ENCODE data around the gene KLB.
A peak's percentile ranks its signal among the peaks of the same experiment; 100 is the strongest.

Gene KLB

DNA sequence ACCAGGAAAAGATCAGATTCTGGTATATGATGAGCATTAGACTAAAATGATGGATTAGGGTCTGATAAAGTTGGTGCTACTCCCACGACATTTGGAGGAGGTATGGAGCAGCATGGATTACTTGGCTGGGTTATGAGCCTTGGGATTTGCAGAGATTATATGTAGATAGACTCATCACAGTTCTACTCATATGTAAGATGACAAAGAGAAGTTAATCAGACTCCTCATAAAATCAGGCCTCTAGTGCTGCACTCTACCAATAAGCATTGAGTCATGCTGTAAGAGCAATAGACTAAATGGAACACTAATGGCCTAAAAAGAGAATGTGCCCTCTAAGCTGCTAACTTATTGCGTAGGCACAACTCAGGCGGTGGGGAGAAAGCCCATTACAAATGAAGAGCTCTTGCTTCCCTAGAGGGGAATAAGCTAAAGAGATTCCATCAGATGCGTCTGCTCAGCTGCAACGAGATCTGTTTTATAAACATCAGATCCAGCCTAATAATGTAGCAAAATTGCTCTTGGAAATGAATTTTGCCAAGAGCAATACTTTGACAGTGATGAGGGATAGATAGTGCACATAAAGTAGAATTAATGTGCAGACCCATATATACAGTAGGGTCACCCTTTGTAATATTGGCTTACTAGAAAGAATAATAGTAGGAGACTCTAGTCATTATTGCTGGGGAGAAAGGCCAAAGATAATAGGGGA lies 69.6 kb downstream of the KLB start:
- no peaks in the 10 kb centered on the region for H3K27me3 ChIP-seq (ENCODE audit: insufficient read depth, poor library complexity, severe bottlenecking)
- no peak overlapping the region for H3K27ac ChIP-seq (replicated peaks)
- DNase-seq (ENCODE audit: low read depth in 1 of 2, low spot score in 1 of 2) = no peak

DNA sequence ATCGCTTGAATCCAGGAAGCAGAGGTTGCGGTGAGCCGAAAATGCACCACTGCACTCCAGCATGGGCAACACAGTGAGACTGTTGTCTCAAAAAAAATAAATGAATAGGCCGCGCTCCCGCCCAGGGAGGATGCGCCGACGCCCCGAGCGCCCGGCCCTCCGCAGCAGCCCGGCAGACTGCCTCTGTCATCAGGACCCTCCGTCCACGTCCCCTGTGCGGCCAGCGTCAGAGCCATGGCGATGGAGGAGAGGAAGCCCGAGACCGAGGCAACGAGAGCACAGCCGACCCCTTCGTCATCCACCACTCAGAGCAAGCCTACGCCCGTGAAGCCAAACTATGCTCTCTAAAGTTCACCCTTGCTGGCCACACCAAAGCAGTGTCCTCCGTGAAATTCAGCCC lies 73.5 kb downstream of the KLB start:
- no peaks in the 10 kb centered on the region for H3K27me3 ChIP-seq (ENCODE audit: insufficient read depth, poor library complexity, severe bottlenecking)

More for the DNA sequence above, 69.6 kb downstream of the KLB start:
- H3K4me3 ChIP-seq (replicated peaks; ENCODE audit: insufficient read depth, low read length) = no peak overlapping the region
- TF ChIP-seq, protein P1, sequence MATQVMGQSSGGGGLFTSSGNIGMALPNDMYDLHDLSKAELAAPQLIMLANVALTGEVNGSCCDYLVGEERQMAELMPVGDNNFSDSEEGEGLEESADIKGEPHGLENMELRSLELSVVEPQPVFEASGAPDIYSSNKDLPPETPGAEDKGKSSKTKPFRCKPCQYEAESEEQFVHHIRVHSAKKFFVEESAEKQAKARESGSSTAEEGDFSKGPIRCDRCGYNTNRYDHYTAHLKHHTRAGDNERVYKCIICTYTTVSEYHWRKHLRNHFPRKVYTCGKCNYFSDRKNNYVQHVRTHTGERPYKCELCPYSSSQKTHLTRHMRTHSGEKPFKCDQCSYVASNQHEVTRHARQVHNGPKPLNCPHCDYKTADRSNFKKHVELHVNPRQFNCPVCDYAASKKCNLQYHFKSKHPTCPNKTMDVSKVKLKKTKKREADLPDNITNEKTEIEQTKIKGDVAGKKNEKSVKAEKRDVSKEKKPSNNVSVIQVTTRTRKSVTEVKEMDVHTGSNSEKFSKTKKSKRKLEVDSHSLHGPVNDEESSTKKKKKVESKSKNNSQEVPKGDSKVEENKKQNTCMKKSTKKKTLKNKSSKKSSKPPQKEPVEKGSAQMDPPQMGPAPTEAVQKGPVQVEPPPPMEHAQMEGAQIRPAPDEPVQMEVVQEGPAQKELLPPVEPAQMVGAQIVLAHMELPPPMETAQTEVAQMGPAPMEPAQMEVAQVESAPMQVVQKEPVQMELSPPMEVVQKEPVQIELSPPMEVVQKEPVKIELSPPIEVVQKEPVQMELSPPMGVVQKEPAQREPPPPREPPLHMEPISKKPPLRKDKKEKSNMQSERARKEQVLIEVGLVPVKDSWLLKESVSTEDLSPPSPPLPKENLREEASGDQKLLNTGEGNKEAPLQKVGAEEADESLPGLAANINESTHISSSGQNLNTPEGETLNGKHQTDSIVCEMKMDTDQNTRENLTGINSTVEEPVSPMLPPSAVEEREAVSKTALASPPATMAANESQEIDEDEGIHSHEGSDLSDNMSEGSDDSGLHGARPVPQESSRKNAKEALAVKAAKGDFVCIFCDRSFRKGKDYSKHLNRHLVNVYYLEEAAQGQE (IDR thresholded peaks at IDR 0.05; ENCODE audit: insufficient replicate concordance, low read depth) = no peak
- TF ChIP-seq POLR2AphosphoS5 (IDR thresholded peaks at IDR 0.05; ENCODE audit: low read depth) = no peak
- no peak for TF ChIP-seq SPI1 (IDR thresholded peaks at IDR 0.05; ENCODE audit: borderline replicate concordance, low read depth)
- TF ChIP-seq, protein P2, sequence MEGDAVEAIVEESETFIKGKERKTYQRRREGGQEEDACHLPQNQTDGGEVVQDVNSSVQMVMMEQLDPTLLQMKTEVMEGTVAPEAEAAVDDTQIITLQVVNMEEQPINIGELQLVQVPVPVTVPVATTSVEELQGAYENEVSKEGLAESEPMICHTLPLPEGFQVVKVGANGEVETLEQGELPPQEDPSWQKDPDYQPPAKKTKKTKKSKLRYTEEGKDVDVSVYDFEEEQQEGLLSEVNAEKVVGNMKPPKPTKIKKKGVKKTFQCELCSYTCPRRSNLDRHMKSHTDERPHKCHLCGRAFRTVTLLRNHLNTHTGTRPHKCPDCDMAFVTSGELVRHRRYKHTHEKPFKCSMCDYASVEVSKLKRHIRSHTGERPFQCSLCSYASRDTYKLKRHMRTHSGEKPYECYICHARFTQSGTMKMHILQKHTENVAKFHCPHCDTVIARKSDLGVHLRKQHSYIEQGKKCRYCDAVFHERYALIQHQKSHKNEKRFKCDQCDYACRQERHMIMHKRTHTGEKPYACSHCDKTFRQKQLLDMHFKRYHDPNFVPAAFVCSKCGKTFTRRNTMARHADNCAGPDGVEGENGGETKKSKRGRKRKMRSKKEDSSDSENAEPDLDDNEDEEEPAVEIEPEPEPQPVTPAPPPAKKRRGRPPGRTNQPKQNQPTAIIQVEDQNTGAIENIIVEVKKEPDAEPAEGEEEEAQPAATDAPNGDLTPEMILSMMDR (IDR thresholded peaks at IDR 0.05; ENCODE audit: insufficient read depth, low read length) = no peak
- TF ChIP-seq GABPA (IDR thresholded peaks at IDR 0.05; ENCODE audit: low read depth) = no peak

DNA sequence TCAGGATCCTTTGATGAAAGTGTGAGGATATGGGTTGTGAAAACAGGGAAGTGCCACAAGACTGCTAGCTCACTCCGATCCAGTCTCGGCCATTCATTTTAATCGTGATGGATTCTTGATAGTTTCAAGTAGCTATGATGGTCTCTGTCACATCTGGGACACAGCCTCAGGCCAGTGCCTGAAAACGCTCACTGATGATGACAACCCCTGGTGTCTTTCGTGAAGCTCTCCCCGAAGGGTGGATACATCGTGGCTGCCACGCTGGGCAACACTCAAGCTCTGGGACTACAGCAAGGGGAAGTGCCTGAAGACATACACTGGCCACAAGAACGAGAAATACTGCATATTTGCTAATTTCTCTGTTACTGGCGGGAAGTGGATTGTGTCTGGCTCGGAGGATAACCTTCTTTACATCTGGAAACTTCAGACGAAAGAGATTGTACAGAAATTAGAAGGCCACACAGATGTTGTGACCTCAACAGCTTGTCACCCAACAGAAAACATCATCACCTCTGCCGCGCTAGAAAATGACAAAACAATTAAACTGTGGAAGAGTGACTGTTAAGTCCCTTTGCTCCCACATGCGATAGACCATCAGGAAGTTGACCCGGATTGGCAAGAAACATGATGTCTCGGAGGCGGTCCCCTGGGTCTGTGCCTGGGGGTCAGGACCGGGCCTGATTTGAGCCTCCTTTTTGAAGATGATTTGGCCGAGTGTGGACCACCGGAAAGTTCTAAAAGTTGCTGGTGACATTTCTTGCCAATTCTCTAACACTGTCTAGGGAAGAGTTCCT lies 74.4 kb downstream of the KLB start:
- DNase-seq (ENCODE audit: low read depth in 1 of 2, low spot score in 1 of 2) = peak; percentile 52 to 82
- H3K27ac ChIP-seq (replicated peaks) = peak overlapping the region; percentile 86
- no peaks in the 10 kb centered on the region for H3K27me3 ChIP-seq (ENCODE audit: insufficient read depth, poor library complexity, severe bottlenecking)
- H3K4me3 ChIP-seq (replicated peaks; ENCODE audit: insufficient read depth, low read length) = peak overlapping the region; percentile 32
- TF ChIP-seq POLR2AphosphoS5 (IDR thresholded peaks at IDR 0.05; ENCODE audit: low read depth) (peak; percentile 89), SPI1 (IDR thresholded peaks at IDR 0.05; ENCODE audit: borderline replicate concordance, low read depth) (peak; percentile 90), GABPA (IDR thresholded peaks at IDR 0.05; ENCODE audit: low read depth) (no peak)
- TF ChIP-seq, protein P2 (IDR thresholded peaks at IDR 0.05; ENCODE audit: insufficient read depth, low read length) = no peak
- TF ChIP-seq, protein P1 (IDR thresholded peaks at IDR 0.05; ENCODE audit: insufficient replicate concordance, low read depth) = no peak

More for the DNA sequence above, 73.5 kb downstream of the KLB start:
- Histone ChIP-seq H3K27ac (replicated peaks) (peak overlapping the region; percentile 86), H3K4me3 (replicated peaks; ENCODE audit: insufficient read depth, low read length) (no peak overlapping the region)
- TF ChIP-seq, protein P2 (IDR thresholded peaks at IDR 0.05; ENCODE audit: insufficient read depth, low read length) = no peak
- TF ChIP-seq SPI1 (IDR thresholded peaks at IDR 0.05; ENCODE audit: borderline replicate concordance, low read depth) (no peak), POLR2AphosphoS5 (IDR thresholded peaks at IDR 0.05; ENCODE audit: low read depth) (no peak), GABPA (IDR thresholded peaks at IDR 0.05; ENCODE audit: low read depth) (no peak)
- TF ChIP-seq, protein P1 (IDR thresholded peaks at IDR 0.05; ENCODE audit: insufficient replicate concordance, low read depth) = no peak
- DNase-seq (ENCODE audit: low read depth in 1 of 2, low spot score in 1 of 2) = no peak
